PC-3 (cell line): ENCODE results near the gene STAG1. TPM values are rescaled to one million over a fixed set of nuclear protein-coding genes. Genes with fewer than 3 reads are reported as not detected.
"Not testable (repeated sequence)": the region's sequence is repeated elsewhere in the genome, so short reads cannot be mapped to it uniquely, and the experiment has no call there.

Experiments
- ATAC-seq: fragments of 200-7000 bp; cut with Tn5 transposase; 2 replicates; pipeline ENCODE4 v1.9.1; 2020; ENCODE audit warnings: mild to moderate bottlenecking, moderate library complexity
- BruUV-seq: library from RNA; stranded (reverse); fragments of 400-500 nt; replicated peaks from 2 replicates; lab custom pipeline; 2021; lab: Mats Ljungman, UMichigan
- CTCF ChIA-PET: fragments of 300-600 bp; sonication (Branson Sonifier 250); formaldehyde crosslinking; loops from one replicate; lab custom pipeline; 2022; ENCODE audit warnings: antibody characterized with exemption; lab: Charles Lee
- POLR2A ChIA-PET: fragments of 300-600 bp; sonication (Branson Sonifier 250); formaldehyde crosslinking; loops from one replicate; lab custom pipeline; 2022; ENCODE audit warnings: antibody characterized with exemption; ENCODE audit not compliant: unreplicated experiment; lab: Charles Lee
- DNase-seq: peaks from one replicate; pipeline ENCODE4 v3.0.0-alpha.2; 2015
- H2AFZ ChIP-seq: fragments of 300-600 bp; sonication (generic); 2 replicates; pipeline ENCODE4 v1.6.0; 2016; ENCODE audit warnings: antibody characterized with exemption, low read length
- H3F3A ChIP-seq: fragments of 300-600 bp; sonication (generic); one replicate; pipeline ENCODE4 v1.6.0; 2017; ENCODE audit warnings: antibody characterized with exemption, low read length, control low read depth, mild to moderate bottlenecking; ENCODE audit not compliant: unreplicated experiment
- H3K27ac ChIP-seq: fragments of 300-600 bp; sonication (generic); 2 replicates; pipeline ENCODE4 v1.5.1; 2016; ENCODE audit warnings: mild to moderate bottlenecking, low read length
- H3K27me3 ChIP-seq: fragments of 300-600 bp; sonication (generic); 2 replicates; pipeline ENCODE4 v1.6.1; 2016; ENCODE audit warnings: low read length, mixed read lengths
- H3K36me3 ChIP-seq: fragments of 300-600 bp; sonication (generic); 2 replicates; pipeline ENCODE4 v1.6.1; 2016; ENCODE audit warnings: low read depth, mixed run types, low read length, mixed read lengths
- H3K4me1 ChIP-seq: fragments of 300-600 bp; sonication (generic); 2 replicates; pipeline ENCODE4 v1.5.1; 2016; ENCODE audit warnings: low read length; ENCODE audit not compliant: insufficient read depth
- H3K4me2 ChIP-seq: fragments of 300-600 bp; sonication (generic); 2 replicates; pipeline ENCODE4 v1.6.0; 2016; ENCODE audit warnings: low read length
- H3K4me3 ChIP-seq: fragments of 300-600 bp; sonication (generic); 2 replicates; pipeline ENCODE4 v1.5.1; 2016; ENCODE audit warnings: mild to moderate bottlenecking, low read length, mixed read lengths
- H3K79me2 ChIP-seq: fragments of 300-600 bp; sonication (generic); 2 replicates; pipeline ENCODE4 v1.6.1; 2017; ENCODE audit warnings: low read length, mixed read lengths
- H3K9ac ChIP-seq: fragments of 300-600 bp; sonication (generic); 2 replicates; pipeline ENCODE4 v1.6.0; 2016; ENCODE audit warnings: mild to moderate bottlenecking, low read length
- H3K9me2 ChIP-seq: fragments of 300-600 bp; sonication (generic); replicated peaks from 2 replicates; pipeline ENCODE4 v1.6.1; 2016; ENCODE audit warnings: mixed run types, low read length, mixed read lengths
- H3K9me3 ChIP-seq: fragments of 300-600 bp; sonication (generic); 2 replicates; pipeline ENCODE4 v1.6.1; 2016; ENCODE audit warnings: low read length, mixed read lengths
- H4K20me1 ChIP-seq: fragments of 300-600 bp; sonication (generic); 2 replicates; pipeline ENCODE4 v1.6.1; 2016; ENCODE audit warnings: low read length, mixed read lengths
- EZH2 ChIP-seq: fragments of 300-600 bp; sonication (generic); IDR thresholded peaks from one replicate; pipeline ENCODE4 v1.6.1; 2017; ENCODE audit warnings: antibody characterized with exemption, mild to moderate bottlenecking, low read length; ENCODE audit not compliant: unreplicated experiment
- EZH2phosphoT487 ChIP-seq: fragments of 300-600 bp; sonication (generic); IDR thresholded peaks from 2 replicates; pipeline ENCODE4 v1.6.1; 2018; ENCODE audit warnings: mild to moderate bottlenecking, antibody characterized with exemption, low read length, borderline replicate concordance
- intact Hi-C: fragments of 100-400 bp; cut with micrococcal nuclease; formaldehyde crosslinking; loops from 2 replicates; pipeline ENCODE4 v1.9.0; 2023
- total RNA-seq: library from RNA; depleted of rRNA; stranded (reverse); fragments of >200 nt; gene quantifications from 2 replicates; pipeline ENCODE4 v1.2.3, GENCODE V29; 2014
- TF ChIP-seq, protein P1 (sequence below): fragments of 300-600 bp; sonication (generic); conservative IDR thresholded peaks from 2 replicates; pipeline ENCODE4 v1.5.1; 2017; ENCODE audit warnings: antibody characterized with exemption, low read depth, mild to moderate bottlenecking, low read length

Gene STAG1
- total RNA-seq, 1 experiment from 2014 or later = 14.6 TPM

- Histone ChIP-seq H3K4me2 (no peak overlapping the region), H3K36me3 (no peaks in the 10 kb centered on the region), H3K9me3 (no peaks in the 10 kb centered on the region), H2AFZ (no peak overlapping the region), H3K27ac (no peak overlapping the region), H3K9ac (no peak overlapping the region), H3K9me2 (no peaks in the 10 kb centered on the region), H3F3A (no peaks in the 10 kb centered on the region), H3K4me1 (no peaks in the 10 kb centered on the region), H3K4me3 (no peak overlapping the region), H4K20me1 (no peaks in the 10 kb centered on the region), H3K79me2 (no peaks in the 10 kb centered on the region), H3K27me3 (no peaks in the 10 kb centered on the region)
- TF ChIP-seq EZH2 (no peak), EZH2phosphoT487 (no peak)
- TF ChIP-seq, protein P1, sequence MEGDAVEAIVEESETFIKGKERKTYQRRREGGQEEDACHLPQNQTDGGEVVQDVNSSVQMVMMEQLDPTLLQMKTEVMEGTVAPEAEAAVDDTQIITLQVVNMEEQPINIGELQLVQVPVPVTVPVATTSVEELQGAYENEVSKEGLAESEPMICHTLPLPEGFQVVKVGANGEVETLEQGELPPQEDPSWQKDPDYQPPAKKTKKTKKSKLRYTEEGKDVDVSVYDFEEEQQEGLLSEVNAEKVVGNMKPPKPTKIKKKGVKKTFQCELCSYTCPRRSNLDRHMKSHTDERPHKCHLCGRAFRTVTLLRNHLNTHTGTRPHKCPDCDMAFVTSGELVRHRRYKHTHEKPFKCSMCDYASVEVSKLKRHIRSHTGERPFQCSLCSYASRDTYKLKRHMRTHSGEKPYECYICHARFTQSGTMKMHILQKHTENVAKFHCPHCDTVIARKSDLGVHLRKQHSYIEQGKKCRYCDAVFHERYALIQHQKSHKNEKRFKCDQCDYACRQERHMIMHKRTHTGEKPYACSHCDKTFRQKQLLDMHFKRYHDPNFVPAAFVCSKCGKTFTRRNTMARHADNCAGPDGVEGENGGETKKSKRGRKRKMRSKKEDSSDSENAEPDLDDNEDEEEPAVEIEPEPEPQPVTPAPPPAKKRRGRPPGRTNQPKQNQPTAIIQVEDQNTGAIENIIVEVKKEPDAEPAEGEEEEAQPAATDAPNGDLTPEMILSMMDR = no peak
- no peak for DNase-seq
- intact Hi-C loops = no loop called here
- POLR2A ChIA-PET = no interaction called here
- no peak for ATAC-seq
- BruUV-seq = no TSS peak
- CTCF ChIA-PET = no interaction called here
Observed at GRCh38 chr3:136377508-136377907, 374.7 kb downstream of the STAG1 start.

DNA sequence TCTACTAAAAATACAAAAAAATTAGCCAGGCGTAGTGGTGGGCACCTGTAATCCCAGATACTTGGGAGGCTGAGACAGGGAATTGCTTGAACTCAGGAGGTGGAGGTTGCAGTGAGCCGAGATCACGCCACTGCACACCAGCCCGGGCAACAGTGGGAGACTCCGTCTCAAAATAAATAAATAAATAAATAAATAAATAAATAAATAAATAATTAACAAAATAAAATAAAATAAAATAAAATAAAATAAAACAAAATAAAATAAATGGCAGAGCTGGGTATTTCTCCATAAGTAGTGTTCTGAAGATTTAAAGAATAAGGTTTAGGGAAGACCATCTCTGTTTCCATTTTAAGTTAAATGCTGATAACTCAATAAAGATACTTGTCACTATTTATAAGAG, 376.4 kb downstream of the STAG1 start:
- H3K9ac ChIP-seq, H3K9me2 ChIP-seq, H3K4me1 ChIP-seq, H3K27me3 ChIP-seq, POLR2A ChIA-PET, CTCF ChIA-PET, H3K27ac ChIP-seq, intact Hi-C loops, H3K4me3 ChIP-seq, H3K79me2 ChIP-seq, H4K20me1 ChIP-seq, H3K36me3 ChIP-seq, BruUV-seq, H3K4me2 ChIP-seq, ATAC-seq, DNase-seq, H3K9me3 ChIP-seq, H2AFZ ChIP-seq, H3F3A ChIP-seq: not testable (repeated sequence)

DNA sequence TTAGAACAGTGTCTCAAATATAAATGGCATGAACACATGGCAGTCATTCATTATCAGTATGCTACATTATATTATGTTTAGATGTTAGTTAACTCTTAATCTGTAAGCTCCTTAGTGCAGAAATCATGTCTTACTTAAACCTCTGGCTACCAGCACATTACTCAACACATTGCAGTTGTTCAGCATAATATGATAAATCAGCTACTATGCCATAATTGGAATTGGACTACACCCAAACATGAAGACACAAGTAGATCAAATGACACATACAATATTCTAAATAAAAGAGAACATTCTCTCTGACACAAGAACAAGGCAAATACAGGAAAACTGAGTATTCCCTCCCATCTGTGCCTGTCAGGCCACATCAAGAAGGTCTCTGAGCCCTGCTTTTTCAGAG, 385.9 kb downstream of the STAG1 start:
- ChIA-PET CTCF (no interaction called here), POLR2A (no interaction called here)
- no peak overlapping the region for H3K4me2 ChIP-seq
- H3K27me3 ChIP-seq = no peaks in the 10 kb centered on the region
- no peak for DNase-seq
- H2AFZ ChIP-seq = no peak overlapping the region
- no peaks in the 10 kb centered on the region for H4K20me1 ChIP-seq
- H3K36me3 ChIP-seq = no peaks in the 10 kb centered on the region
- H3F3A ChIP-seq = no peaks in the 10 kb centered on the region
- H3K27ac ChIP-seq = no peak overlapping the region
- no peaks in the 10 kb centered on the region for H3K9me3 ChIP-seq
- no peak overlapping the region for H3K9ac ChIP-seq
- no peak for ATAC-seq
- TF ChIP-seq EZH2phosphoT487 (no peak), EZH2 (no peak)
- TF ChIP-seq, protein P1 = no peak
- H3K4me3 ChIP-seq = no peak overlapping the region
- no peaks in the 10 kb centered on the region for H3K4me1 ChIP-seq
- no peaks in the 10 kb centered on the region for H3K79me2 ChIP-seq
- H3K9me2 ChIP-seq = no peaks in the 10 kb centered on the region
- intact Hi-C loops = no loop called here
- no TSS peak for BruUV-seq
